ENCODE measurements around the gene CLTCL1.

The CLTCL1 gene

DNA sequence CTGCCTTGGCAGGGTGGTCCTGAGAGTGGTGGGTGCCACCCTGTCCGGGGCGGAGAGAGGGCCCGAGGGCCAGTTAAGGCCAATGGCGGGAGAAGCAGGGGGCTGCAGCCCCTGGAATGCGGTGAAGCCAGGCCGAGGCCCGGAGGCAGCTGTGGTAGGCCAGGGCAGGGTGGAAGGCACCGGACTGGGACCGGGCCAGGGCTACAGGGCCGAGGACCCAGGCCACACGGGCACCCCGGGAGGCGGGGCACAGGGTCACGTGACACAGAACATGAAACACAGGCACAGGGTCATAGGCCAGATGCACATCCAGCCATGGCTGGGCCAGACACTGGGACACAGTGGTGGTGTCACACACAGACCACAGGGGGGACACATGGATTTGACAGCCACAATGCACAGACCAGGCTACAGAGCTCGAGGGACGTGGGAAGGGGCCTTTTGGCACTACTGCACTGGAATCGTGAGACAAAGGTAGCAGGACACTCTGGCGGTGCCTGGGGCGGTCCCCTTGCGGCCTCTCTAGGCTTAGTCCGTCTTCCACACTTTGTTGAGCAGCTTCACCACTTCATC lies 115.8 kb downstream of the CLTCL1 start:
- no peak for DNase-seq (ENCODE audit: low read depth in 2 of 2)

GRCh38 chr22:19175026-19175601 lies 116.4 kb downstream of the CLTCL1 start:
- DNase-seq (ENCODE audit: low read depth in 2 of 2), result no peak
- no peak for TF ChIP-seq CTCF (IDR thresholded peaks at IDR 0.05; ENCODE audit: low read depth, low read length)
- H3K4me3 ChIP-seq (replicated peaks in 1 of 2; ENCODE audit: low read depth in 2 of 2, low read length in 2 of 2), result no peak overlapping the region

More for the DNA sequence above, 115.8 kb downstream of the CLTCL1 start:
- no peak for TF ChIP-seq CTCF (IDR thresholded peaks at IDR 0.05; ENCODE audit: low read depth, low read length)
- H3K4me3 ChIP-seq (replicated peaks in 1 of 2; ENCODE audit: low read depth in 2 of 2, low read length in 2 of 2), result no peak overlapping the region

- peak; percentile 89 to 91 for DNase-seq (ENCODE audit: low read depth in 2 of 2)
- H3K4me3 ChIP-seq (replicated peaks in 1 of 2; ENCODE audit: low read depth in 2 of 2, low read length in 2 of 2), result no peak overlapping the region
- no peak for TF ChIP-seq CTCF (IDR thresholded peaks at IDR 0.05; ENCODE audit: low read depth, low read length)
Observed at GRCh38 chr22:19174106-19175025, 117.2 kb downstream of the CLTCL1 start.

- H3K4me3 ChIP-seq (replicated peaks in 1 of 2; ENCODE audit: low read depth in 2 of 2, low read length in 2 of 2), result peak overlapping the region; percentile 91 to 95
- no peak for TF ChIP-seq CTCF (IDR thresholded peaks at IDR 0.05; ENCODE audit: low read depth, low read length)
- DNase-seq (ENCODE audit: low read depth in 2 of 2), result peak in 1 of 2 donors; percentile 14
Observed at GRCh38 chr22:19173047-19174035, 118.2 kb downstream of the CLTCL1 start.

DNA sequence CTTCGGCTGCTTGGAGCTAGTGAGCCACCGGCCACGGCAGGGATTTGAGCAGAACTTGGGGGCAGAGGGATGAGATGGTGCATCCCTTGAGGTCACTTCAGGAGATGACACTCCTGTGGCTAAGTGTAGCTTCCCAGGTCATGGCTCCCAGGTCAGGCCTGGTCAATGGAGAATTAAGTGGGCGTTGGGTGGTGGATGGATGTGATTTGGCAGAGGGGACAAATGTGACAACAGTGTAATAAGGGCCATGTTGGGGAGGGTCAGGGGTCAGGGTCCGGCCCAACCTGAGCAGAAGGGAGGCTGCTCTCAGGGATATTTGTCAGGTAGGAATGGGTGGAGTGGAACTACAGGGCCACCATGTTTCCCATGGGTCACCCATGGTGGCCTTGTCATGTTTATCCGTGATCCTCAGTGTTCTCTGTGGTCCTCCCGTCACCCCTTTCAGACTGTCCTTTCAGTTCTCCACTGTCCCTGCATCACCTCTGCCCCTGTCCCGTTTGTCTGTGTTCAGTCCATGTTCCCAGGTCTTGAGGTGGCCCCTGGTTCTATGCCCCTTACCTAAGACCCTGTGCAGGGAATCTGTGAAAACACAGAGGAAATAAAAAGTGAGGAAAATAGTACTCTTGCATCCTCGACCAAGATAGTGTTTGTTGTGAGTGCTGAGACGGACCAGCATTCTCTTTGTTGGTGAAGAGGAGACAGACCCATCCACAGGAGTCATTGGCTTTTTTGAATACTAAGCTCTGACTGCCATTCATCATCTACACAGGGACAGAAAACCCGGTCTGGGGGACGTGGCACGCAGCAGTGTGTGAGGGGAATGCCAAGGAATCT lies 119.1 kb downstream of the CLTCL1 start:
- H3K4me3 ChIP-seq (replicated peaks in 1 of 2; ENCODE audit: low read depth in 2 of 2, low read length in 2 of 2), result peak overlapping the region; percentile 91 to 95
- DNase-seq (ENCODE audit: low read depth in 2 of 2), result no peak
- TF ChIP-seq CTCF (IDR thresholded peaks at IDR 0.05; ENCODE audit: low read depth, low read length), result no peak

Measured in cardiac fibroblast (primary cell).